SIG-M5 (cell line): ENCODE data around the gene GJB1.
A peak's percentile ranks its signal among the peaks of the same experiment; 100 is the strongest.

Experiments used
- DNase-seq: peaks from one replicate; lab custom pipeline; 2025; lab: John Stamatoyannopoulos, UW

Gene GJB1

DNA sequence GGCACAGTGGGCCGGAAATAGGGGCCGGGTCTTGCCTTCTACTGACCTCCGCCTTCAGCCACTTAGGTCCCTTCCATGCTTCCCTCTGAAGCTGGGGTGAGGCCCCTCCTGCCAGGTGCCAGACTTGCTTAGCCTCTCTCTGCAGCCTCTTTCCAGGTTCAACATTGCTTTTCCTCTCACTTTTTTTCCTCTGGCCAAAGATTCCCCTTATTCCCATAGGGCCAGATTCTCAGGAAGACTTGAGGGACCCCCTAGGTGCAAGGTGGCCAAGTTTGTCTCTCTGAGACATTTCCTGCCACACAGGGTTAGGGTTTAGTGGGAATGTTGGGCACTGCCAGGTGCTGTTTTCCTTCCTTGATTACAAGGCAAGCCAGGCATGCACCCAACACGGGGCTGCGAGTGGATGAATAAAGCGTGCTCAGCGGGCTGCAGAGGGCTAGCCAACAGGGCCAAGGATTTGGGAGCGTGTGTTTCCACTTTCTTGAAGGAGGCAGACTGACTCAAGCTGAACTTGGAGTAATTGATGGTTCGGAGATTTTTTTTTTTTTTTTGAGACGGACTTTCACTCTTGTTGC, 7.6 kb upstream of the GJB1 start:
- DNase-seq, result no peak

GRCh38 chrX:71216485-71216884, 6.5 kb upstream of the GJB1 start:
- DNase-seq, result no peak

- DNase-seq, result no peak
These were observed 5.7 kb upstream of the GJB1 start for GRCh38 chrX:71217298-71217697.

GRCh38 chrX:71221145-71221544, 1.9 kb upstream of the GJB1 start:
- DNase-seq, result no peak

DNA sequence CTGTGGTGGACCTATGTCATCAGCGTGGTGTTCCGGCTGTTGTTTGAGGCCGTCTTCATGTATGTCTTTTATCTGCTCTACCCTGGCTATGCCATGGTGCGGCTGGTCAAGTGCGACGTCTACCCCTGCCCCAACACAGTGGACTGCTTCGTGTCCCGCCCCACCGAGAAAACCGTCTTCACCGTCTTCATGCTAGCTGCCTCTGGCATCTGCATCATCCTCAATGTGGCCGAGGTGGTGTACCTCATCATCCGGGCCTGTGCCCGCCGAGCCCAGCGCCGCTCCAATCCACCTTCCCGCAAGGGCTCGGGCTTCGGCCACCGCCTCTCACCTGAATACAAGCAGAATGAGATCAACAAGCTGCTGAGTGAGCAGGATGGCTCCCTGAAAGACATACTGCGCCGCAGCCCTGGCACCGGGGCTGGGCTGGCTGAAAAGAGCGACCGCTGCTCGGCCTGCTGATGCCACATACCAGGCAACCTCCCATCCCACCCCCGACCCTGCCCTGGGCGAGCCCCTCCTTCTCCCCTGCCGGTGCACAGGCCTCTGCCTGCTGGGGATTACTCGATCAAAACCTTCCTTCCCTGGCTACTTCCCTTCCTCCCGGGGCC, 1.2 kb downstream of the GJB1 start:
- no peak for DNase-seq

DNA sequence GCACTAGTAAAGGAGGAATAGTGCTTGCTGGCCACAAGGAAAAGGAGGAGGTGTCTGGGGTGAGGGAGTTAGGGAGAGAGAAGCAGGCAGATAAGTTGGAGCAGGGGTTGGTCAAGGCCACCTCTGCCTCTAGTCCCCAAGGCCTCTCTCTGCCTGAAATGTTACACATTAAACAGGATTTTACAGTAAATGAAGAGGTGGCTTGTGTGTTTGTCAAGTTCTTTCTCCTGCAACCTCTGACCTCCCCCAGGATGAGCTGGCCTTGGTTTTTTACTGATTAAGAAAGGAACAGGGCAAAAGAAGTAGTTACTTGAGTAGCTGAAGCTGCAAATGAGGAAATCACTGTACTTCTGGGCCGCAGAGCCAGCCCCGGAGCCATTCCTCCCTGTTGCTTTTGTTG, 2.0 kb downstream of the GJB1 start:
- no peak for DNase-seq

- DNase-seq, result no peak
These were observed 2.7 kb downstream of the GJB1 start for GRCh38 chrX:71225676-71226075.

- no peak for DNase-seq
These were observed 4.5 kb downstream of the GJB1 start for GRCh38 chrX:71227370-71228062.

DNA sequence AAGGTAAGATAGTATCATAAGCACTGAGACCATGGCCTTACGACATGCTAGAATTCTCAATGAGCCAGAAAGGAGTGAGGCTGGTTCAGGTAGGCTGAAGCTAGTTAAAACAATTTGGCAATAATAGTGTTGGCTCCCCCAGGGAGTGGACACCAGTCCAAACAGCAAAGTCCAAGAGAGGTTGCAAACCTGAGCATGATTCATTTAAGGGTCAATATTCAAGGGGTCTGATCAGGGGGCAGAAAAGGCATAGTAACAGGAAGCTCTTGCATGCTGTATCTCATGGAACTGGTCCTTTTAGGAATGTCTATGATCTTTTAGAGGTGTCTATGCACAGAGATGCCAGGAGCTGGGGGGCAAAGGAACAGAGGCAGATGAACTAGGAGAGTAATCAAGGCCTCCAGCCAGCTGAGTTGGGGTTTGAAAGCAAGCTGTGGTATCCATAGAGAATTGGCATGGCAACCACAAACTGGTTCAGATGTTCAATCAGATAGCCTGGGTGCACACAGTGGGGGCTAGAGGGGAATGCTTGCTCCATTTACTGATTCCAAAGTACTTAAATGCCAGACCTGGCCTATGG, 5.1 kb downstream of the GJB1 start:
- DNase-seq, result no peak

GRCh38 chrX:71235482-71235881, 12.5 kb downstream of the GJB1 start:
- no peak for DNase-seq

- DNase-seq, result no peak
These were observed 13.8 kb downstream of the GJB1 start for GRCh38 chrX:71236836-71237235.

- no peak for DNase-seq
These were observed 16.8 kb downstream of the GJB1 start for GRCh38 chrX:71239781-71240180.

DNA sequence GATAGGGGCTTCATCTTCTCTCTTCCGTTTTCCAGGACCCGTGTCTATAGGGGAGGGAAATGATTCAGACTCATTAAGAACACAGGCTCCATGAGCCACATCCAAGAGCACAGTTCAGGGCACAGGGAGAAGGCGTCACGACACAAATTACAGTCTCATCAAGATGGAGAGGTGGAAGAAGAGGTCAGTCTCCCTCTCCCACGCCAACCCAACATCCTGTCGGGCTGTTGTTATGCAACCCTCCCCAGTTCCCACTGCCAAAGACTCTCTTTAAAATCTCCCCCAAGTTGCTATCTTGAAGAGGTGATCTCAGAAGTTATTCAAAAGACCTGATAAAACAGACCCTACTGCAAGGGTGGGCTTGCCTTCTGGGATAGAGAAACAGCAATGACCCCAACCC, 18.3 kb downstream of the GJB1 start:
- no peak for DNase-seq

GRCh38 chrX:71244359-71245128, 21.5 kb downstream of the GJB1 start:
- DNase-seq, result no peak

DNA sequence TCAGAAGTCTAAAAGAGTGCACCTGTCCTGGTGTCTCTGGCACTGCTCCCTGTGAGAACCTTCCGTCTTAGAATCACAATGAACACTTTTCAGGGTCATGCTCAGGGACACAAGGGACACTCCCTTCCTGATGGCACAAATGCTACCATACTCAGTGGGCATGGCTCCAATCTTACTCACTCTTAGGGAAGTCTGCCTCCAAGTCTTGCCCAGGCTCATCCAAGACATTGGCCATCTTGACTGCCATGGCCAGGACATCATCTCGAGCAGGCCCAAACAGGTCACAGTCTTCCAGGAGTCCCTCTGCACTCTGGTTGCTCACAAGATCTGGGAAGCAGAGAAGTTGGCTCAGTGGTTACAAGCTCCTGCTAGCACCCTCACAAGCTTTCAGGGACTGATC, 22.1 kb downstream of the GJB1 start:
- no peak for DNase-seq

DNA sequence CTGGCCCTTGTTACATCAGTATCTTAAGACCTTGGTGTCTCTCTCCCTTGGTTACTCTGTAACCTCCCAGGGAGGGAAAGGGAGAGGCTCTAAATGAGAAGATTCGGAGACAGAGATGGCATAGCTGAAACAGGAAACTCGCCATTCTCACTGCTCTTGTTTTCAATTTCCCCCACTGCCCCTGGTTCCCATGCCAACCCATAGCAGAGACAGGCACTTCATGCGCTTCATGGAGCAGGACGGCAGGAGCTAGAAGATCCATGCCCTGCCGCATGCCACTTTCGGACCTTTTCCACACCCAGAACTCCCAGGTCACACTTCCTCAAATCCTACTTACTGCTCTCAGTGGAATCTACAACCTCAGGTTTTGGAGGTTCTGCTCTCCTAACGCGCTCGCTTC, 27.8 kb downstream of the GJB1 start:
- no peak for DNase-seq

DNA sequence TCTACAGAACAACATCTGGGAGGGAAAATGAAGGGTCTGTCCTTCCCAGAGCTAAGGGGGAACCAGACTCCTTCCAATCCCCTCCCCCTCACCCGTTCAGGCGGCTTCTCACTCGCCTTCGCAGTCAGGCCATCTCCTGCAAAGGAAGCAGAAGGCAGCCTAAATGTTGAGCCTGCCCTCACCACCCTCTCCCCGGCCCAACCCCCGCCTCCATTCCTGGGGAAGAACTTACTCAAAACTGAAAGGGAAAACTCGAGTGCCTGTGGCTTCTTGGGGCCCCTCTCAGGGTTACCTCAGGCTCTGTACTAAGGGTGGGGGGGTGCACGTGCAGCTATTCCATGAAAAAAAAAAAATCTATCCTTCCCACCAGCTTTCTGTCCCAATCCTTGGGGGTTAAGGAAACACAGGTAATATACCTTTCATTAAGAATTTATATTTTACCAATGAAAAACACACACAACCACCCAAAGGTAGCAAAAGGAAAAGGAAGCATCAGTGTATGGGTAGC, 28.5 kb downstream of the GJB1 start:
- no peak for DNase-seq

GRCh38 chrX:71252221-71252620, 29.2 kb downstream of the GJB1 start:
- no peak for DNase-seq

GRCh38 chrX:71253253-71254091, 30.4 kb downstream of the GJB1 start:
- no peak for DNase-seq

DNA sequence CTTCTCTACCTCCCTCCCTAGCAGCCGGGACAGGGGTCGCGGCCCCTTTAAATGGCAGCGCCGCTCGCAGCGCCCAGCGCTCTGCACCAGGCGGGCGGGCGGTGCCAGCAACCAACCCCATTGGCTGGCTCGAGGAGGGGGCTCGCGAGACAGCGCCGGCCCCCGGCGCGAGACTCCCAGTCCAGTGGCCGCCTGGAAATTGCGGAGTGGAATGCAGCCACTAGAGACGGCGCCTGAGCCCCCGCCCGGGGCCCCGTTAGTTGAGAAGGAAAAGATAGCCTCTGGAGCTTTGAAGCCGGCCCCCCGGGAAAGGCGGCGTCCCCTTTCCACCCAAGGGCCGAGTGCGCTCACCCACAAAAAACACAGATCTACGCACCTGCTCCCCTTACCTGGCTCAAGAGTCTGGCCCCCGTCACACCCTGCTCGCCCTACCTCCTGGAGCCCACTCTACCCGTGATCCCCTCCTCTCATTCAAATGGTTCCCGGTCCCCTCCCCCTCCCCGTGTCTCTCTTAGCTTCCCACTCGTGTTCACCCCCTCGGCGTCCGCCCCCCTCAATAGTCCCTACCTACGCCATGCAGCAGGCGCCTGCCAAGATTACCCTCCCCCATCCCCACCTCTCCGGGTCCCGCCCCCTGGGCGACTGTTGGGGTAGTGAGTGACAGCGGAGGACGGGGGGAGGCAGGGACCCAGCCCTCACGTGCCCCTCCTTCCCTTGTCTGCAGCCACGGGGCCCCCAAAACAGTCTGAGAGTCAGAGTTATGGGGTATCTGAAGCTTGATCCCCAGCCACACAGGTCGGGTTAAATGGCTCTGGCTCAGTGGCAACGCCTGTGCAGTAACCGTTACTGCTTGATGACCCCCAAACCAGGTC, 31.3 kb downstream of the GJB1 start, which contains the start of gene ZMYM3:
Gene ZMYM3 (minus strand): TSS at position 49 of the 872 bp plus-strand sequence. CDS start 885 bp downstream, outside the sequence.
- peak; percentile 7 for DNase-seq
